GM23248 (cell line): Measurements from ENCODE around the gene MYG1. TPM values are rescaled to one million over a fixed set of nuclear protein-coding genes. Genes with fewer than 3 reads are reported as not detected.

ENCODE experiments used
- DNase-seq: peaks from one replicate; pipeline ENCODE4 v3.0.0-alpha.2; 2015
- H2AFZ ChIP-seq: fragments of 200-600 bp; sonication (generic); 2 replicates; pipeline ENCODE4 v1.6.1; 2016; ENCODE audit warnings: antibody characterized with exemption
- H3F3A ChIP-seq: fragments of 200-600 bp; sonication (generic); 2 replicates; pipeline ENCODE4 v1.6.1; 2016; ENCODE audit warnings: mild to moderate bottlenecking, antibody characterized with exemption, mixed run types; ENCODE audit not compliant: insufficient read depth
- H3K27ac ChIP-seq: fragments of 200-600 bp; sonication (generic); 2 replicates; pipeline ENCODE4 v1.5.1; 2016; ENCODE audit warnings: mild to moderate bottlenecking
- H3K27me3 ChIP-seq: fragments of 200-600 bp; sonication (generic); replicated peaks from 2 replicates; pipeline ENCODE4 v1.6.1; 2016; ENCODE audit warnings: mild to moderate bottlenecking; ENCODE audit not compliant: insufficient read depth
- H3K36me3 ChIP-seq: fragments of 200-600 bp; sonication (generic); 2 replicates; pipeline ENCODE4 v1.6.1; 2016; ENCODE audit warnings: low read depth, mild to moderate bottlenecking
- H3K4me1 ChIP-seq: fragments of 200-600 bp; sonication (generic); 2 replicates; pipeline ENCODE4 v1.6.1; 2016; ENCODE audit warnings: mild to moderate bottlenecking; ENCODE audit not compliant: insufficient read depth
- H3K4me2 ChIP-seq: fragments of 200-600 bp; sonication (generic); one replicate; pipeline ENCODE4 v1.6.1; 2016; ENCODE audit warnings: mild to moderate bottlenecking; ENCODE audit not compliant: unreplicated experiment
- H3K4me3 ChIP-seq: fragments of 200-600 bp; sonication (generic); 2 replicates; pipeline ENCODE4 v1.5.1; 2016; ENCODE audit warnings: mild to moderate bottlenecking
- H3K79me2 ChIP-seq: fragments of 200-600 bp; sonication (generic); 2 replicates; pipeline ENCODE4 v1.6.1; 2016; ENCODE audit warnings: mild to moderate bottlenecking; ENCODE audit not compliant: insufficient read depth
- H3K9ac ChIP-seq: fragments of 200-600 bp; sonication (generic); 2 replicates; pipeline ENCODE4 v1.6.1; 2016; ENCODE audit warnings: mild to moderate bottlenecking
- H3K9me2 ChIP-seq: fragments of 200-600 bp; sonication (generic); 2 replicates; pipeline ENCODE4 v1.6.1; 2016; ENCODE audit warnings: mixed run types, mild to moderate bottlenecking, moderate library complexity; ENCODE audit not compliant: insufficient read depth
- H3K9me3 ChIP-seq: fragments of 200-600 bp; sonication (generic); one replicate; pipeline ENCODE4 v1.6.1; 2017; ENCODE audit warnings: low read depth
- H4K20me1 ChIP-seq: fragments of 200-600 bp; sonication (generic); 2 replicates; pipeline ENCODE4 v1.6.0; 2016; ENCODE audit not compliant: insufficient read depth
- EZH2 ChIP-seq: fragments of 200-600 bp; sonication (generic); IDR thresholded peaks from 2 replicates; pipeline ENCODE4 v1.6.1; 2018; ENCODE audit warnings: antibody characterized with exemption, mild to moderate bottlenecking; ENCODE audit not compliant: insufficient read depth, poor library complexity, severe bottlenecking
- EZH2phosphoT487 ChIP-seq: fragments of 200-600 bp; sonication (generic); IDR thresholded peaks from 2 replicates; pipeline ENCODE4 v1.6.1; 2018; ENCODE audit warnings: antibody characterized with exemption, moderate library complexity, mild to moderate bottlenecking, low read depth; ENCODE audit not compliant: insufficient read depth
- WGBS, 2 experiments: methylation state at CpG; one replicate each; pipeline ENCODE4 v1.1.6; 2015 to 2017; ENCODE audit warnings: low lambda C conversion rate in 2 of 2, low coverage in 1 of 2; ENCODE audit errors: missing lambda C conversion rate in 2 of 2; 5-methylcytosine and 5-hydroxymethylcytosine counted together
- in situ Hi-C: fragments of 300-500 bp; cut with MboI; formaldehyde crosslinking; loops from 2 replicates; pipeline ENCODE4 v1.15.0; 2020
- polyA plus RNA-seq: library from polyadenylated mRNA; unstranded; fragments of >200 nt; fragmentation: Nextera tagmentation; extraction: Ambion mirVana; gene quantifications from 2 replicates; pipeline ENCODE4 v1.2.1, GENCODE V29; 2016
- total RNA-seq: library from RNA; depleted of rRNA; stranded (reverse); fragments of >200 nt; shearing (Covaris generic); gene quantifications from 2 replicates; pipeline ENCODE4 v1.2.3, GENCODE V29; 2014

MYG1 gene
- total and polyA plus RNA-seq, 2 experiments from 2014 or later = 39.6 to 47.8 TPM

DNA sequence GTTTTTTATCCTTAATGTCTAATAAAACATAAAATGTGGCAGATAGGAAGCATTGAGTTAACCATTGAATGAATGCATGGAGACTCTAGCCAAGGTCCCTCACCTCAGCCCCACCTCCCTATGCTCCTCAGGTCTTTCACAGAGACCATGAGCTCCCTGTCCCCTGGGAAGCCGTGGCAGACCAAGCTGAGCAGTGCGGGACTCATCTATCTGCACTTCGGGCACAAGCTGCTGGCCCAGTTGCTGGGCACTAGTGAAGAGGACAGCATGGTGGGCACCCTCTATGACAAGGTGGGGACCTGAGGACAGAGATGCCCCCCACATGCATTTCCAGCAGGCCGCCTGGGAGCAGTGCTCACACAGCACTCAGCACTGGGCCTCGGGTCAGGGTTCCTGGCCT, 3.4 kb downstream of the MYG1 start:
- Histone ChIP-seq H3K4me1 (peaks cover 23% of the 10 kb centered on the region), H3K4me3 (no peak overlapping the region), H3F3A (peaks cover 30% of the 10 kb centered on the region), H4K20me1 (no peaks in the 10 kb centered on the region), H3K36me3 (peaks cover 10% of the 10 kb centered on the region; the same call in 1 of the 2 replicates), H3K27me3 (no peaks in the 10 kb centered on the region), H3K79me2 (peaks cover 50% of the 10 kb centered on the region), H2AFZ (no peak overlapping the region), H3K9me3 (no peaks in the 10 kb centered on the region), H3K9me2 (no peaks in the 10 kb centered on the region), H3K27ac (no peak overlapping the region), H3K9ac (no peak overlapping the region), H3K4me2 (no peak overlapping the region)
- in situ Hi-C loops = no loop called here
- WGBS, 2 experiments = 94 to 99% methylated on average over 5 of the region's 5 CpGs
- TF ChIP-seq EZH2 = no peak
- TF ChIP-seq EZH2phosphoT487 = no peak
- no peak for DNase-seq

- in situ Hi-C loops = no loop called here
- DNase-seq = no peak
- no peaks in the 10 kb centered on the region for H3K4me1 ChIP-seq
- no peaks in the 10 kb centered on the region for H3K9me2 ChIP-seq
- no peak overlapping the region for H2AFZ ChIP-seq
- no peaks in the 10 kb centered on the region for H4K20me1 ChIP-seq
- no peaks in the 10 kb centered on the region for H3K9me3 ChIP-seq
- H3K9ac ChIP-seq = no peak overlapping the region
- H3K27ac ChIP-seq = no peak overlapping the region
- no peak overlapping the region for H3K4me3 ChIP-seq
- H3K36me3 ChIP-seq = peaks cover 11% of the 10 kb centered on the region; the same call in 1 of the 2 replicates
- no peak for TF ChIP-seq EZH2phosphoT487
- TF ChIP-seq EZH2 = no peak
- H3F3A ChIP-seq = 0 out of 2 replicates have a peak, but pooled peaks cover 7% of the 10 kb centered on the region
- peaks cover 35% of the 10 kb centered on the region for H3K79me2 ChIP-seq
- no peak overlapping the region for H3K4me2 ChIP-seq
- H3K27me3 ChIP-seq = no peaks in the 10 kb centered on the region
- 86 to 91% methylated on average over 10 of the region's 10 CpGs for WGBS, 2 experiments
These were observed 7.3 kb downstream of the MYG1 start for GRCh38 chr12:53306826-53307225.

- H2AFZ ChIP-seq = no peak overlapping the region
- peaks cover 11% of the 10 kb centered on the region; the same call in 1 of the 2 replicates for H3K36me3 ChIP-seq
- H3K4me2 ChIP-seq = no peak overlapping the region
- in situ Hi-C loops = no loop called here
- H3K79me2 ChIP-seq = peaks cover 20% of the 10 kb centered on the region
- 36 to 49% methylated on average over 4 of the region's 4 CpGs for WGBS, 2 experiments
- DNase-seq = no peak
- H3K9ac ChIP-seq = no peak overlapping the region
- no peaks in the 10 kb centered on the region for H3K9me3 ChIP-seq
- H3K4me1 ChIP-seq = no peaks in the 10 kb centered on the region
- no peaks in the 10 kb centered on the region for H3K27me3 ChIP-seq
- TF ChIP-seq EZH2phosphoT487 (no peak), EZH2 (no peak)
- H3F3A ChIP-seq = 0 out of 2 replicates have a peak, but pooled peaks cover 7% of the 10 kb centered on the region
- H3K4me3 ChIP-seq = no peak overlapping the region
- H4K20me1 ChIP-seq = no peaks in the 10 kb centered on the region
- no peaks in the 10 kb centered on the region for H3K9me2 ChIP-seq
- H3K27ac ChIP-seq = no peak overlapping the region
These were observed 8.8 kb downstream of the MYG1 start for GRCh38 chr12:53308276-53308675.

DNA sequence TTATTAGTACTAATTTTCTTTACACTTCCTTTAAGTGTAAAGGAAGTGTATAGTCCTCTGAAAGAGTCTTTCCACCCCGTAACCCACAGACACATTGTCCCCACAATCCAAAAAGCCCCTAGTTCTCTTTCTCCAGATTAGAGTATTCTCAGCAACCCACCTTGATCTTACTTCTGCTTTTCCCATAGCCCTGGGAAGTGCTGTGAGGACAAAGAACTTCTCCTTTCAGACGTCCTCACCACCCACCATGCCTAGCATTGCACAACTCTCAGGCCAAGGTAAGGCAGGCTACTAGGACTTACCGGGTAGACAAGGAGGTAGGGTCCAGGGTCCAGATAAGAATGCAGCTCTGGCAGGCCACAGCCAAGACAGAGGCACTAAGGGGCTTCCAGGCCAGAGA, 14.5 kb downstream of the MYG1 start:
- Histone ChIP-seq H3K9me2 (no peaks in the 10 kb centered on the region), H2AFZ (no peak overlapping the region), H3K27me3 (no peaks in the 10 kb centered on the region), H3K79me2 (peaks cover 11% of the 10 kb centered on the region), H3K27ac (no peak overlapping the region), H3K36me3 (peaks cover 9% of the 10 kb centered on the region; the same call in 1 of the 2 replicates), H3K9ac (no peak overlapping the region), H3F3A (no peaks in the 10 kb centered on the region), H4K20me1 (no peaks in the 10 kb centered on the region), H3K9me3 (no peaks in the 10 kb centered on the region), H3K4me1 (no peaks in the 10 kb centered on the region), H3K4me2 (no peak overlapping the region), H3K4me3 (no peak overlapping the region)
- WGBS, 2 experiments = 66 to 70% methylated on average over 3 of the region's 3 CpGs
- no peak for TF ChIP-seq EZH2
- TF ChIP-seq EZH2phosphoT487 = no peak
- in situ Hi-C loops = no loop called here
- DNase-seq = no peak
